Thyroid gland (tissue), 4 donors: ENCODE results near the gene ZNF668.

Experiments used
- POLR2A ChIP-seq, 2 donors: fragments of 450-650 bp; IDR thresholded peaks; one replicate each; pipeline ENCODE4 v1.6.1; 2017; ENCODE audit warnings: antibody characterized with exemption in 2 of 2, mild to moderate bottlenecking in 2 of 2, moderate library complexity in 1 of 2
- TF ChIP-seq, protein P1 (sequence below), 6 experiments: fragments of 200-600 bp in 3 of 6; fragments of 450-650 bp in 3 of 6; sonication (generic) in 3 of 6; IDR thresholded peaks; one replicate each; pipeline ENCODE4 v1.5.1; 2016 to 2019; ENCODE audit warnings: antibody characterized with exemption in 6 of 6, mild to moderate bottlenecking in 2 of 6, inconsistent platforms in 1 of 6, moderate library complexity in 1 of 6

DNA sequence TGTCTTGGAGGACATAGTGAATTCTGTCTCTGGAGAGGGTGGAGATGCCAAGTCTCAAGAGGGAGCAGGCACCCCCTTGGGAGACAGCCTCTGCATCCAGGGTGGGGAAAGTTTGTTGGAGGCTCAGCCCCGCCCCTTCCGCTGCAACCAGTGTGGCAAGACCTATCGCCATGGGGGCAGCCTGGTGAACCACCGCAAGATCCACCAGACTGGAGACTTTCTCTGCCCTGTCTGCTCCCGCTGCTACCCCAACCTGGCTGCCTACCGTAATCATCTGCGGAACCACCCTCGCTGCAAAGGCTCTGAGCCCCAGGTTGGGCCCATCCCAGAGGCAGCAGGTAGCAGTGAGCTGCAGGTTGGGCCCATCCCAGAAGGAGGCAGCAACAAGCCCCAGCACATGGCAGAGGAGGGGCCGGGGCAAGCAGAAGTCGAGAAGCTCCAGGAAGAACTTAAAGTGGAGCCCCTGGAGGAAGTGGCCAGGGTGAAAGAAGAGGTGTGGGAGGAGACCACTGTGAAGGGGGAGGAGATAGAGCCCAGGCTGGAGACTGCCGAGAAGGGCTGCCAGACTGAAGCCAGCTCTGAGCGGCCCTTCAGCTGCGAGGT, 5.4 kb upstream of the ZNF668 start:
- no peak for TF ChIP-seq POLR2A (IDR thresholded peaks at IDR 0.05)
- TF ChIP-seq, protein P1, sequence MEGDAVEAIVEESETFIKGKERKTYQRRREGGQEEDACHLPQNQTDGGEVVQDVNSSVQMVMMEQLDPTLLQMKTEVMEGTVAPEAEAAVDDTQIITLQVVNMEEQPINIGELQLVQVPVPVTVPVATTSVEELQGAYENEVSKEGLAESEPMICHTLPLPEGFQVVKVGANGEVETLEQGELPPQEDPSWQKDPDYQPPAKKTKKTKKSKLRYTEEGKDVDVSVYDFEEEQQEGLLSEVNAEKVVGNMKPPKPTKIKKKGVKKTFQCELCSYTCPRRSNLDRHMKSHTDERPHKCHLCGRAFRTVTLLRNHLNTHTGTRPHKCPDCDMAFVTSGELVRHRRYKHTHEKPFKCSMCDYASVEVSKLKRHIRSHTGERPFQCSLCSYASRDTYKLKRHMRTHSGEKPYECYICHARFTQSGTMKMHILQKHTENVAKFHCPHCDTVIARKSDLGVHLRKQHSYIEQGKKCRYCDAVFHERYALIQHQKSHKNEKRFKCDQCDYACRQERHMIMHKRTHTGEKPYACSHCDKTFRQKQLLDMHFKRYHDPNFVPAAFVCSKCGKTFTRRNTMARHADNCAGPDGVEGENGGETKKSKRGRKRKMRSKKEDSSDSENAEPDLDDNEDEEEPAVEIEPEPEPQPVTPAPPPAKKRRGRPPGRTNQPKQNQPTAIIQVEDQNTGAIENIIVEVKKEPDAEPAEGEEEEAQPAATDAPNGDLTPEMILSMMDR (IDR thresholded peaks at IDR 0.05): no peak
